GM10248 (cell line): ENCODE results near the gene SOAT2.
"Not testable (repeated sequence)": the region's sequence is repeated elsewhere in the genome, so short reads cannot be mapped to it uniquely, and the experiment has no call there.

ENCODE experiments used
- CTCF ChIA-PET: fragments of 300-600 bp; sonication (Branson Sonifier 250); formaldehyde crosslinking; extraction: SDS; loops from one replicate; lab custom pipeline; 2021; ENCODE audit warnings: antibody characterized with exemption; lab: Yijun Ruan, JAX
- POLR2A ChIA-PET: fragments of 350-650 bp; sonication (Branson Sonifier 250); formaldehyde crosslinking; extraction: SDS; loops from one replicate; lab custom pipeline; 2020; ENCODE audit warnings: antibody characterized with exemption; lab: Yijun Ruan, JAX
- DNase-seq: peaks from one replicate; pipeline ENCODE4 v3.0.0; 2012; ENCODE audit errors: extremely low spot score
- CTCF ChIP-seq: IDR thresholded peaks from 2 replicates; pipeline ENCODE4 v1.5.1; 2012; ENCODE audit warnings: mild to moderate bottlenecking, low read depth; ENCODE audit errors: extremely low read depth, missing control alignments, control extremely low read depth

SOAT2 gene

DNA sequence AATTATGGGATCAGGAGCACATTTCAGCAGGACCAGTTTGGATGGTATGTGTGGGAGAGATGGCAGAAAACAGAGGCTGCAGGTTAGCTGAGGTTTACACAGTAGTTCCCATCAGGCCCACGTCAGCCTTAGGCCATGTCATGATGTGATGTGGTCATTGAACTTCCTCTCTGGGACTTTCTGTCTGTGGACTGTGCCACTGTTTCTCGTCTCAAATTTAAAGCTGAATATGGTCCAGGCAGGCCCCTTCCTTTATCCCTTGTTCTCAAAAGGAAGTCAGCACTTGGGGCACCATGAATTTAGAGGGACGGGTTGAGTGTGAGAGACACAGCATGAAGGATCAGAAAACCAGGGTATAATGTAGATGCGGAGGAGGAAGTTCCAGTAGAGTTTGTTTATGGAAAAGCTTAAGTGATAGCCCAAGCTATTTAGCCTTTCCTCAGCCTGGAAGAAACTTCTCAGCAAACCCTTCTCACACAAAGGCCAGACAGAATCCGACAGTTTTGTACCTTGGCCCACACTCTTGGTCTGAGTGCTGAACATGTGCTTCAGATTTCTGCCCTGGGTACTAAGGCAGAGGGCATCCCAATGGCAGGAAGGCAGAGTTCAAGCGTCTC lies 9.4 kb upstream of the SOAT2 start:
- CTCF ChIA-PET = interaction anchor here (1.4 to 17.2 kb wide), 3 partner anchors 15 to 26 kb away, joined by 3 to 294 read pairs (median 8); partner anchors contain the start of gene SPRYD3
- no peak for DNase-seq
- TF ChIP-seq CTCF = no peak
- POLR2A ChIA-PET = interaction anchor here (0.6 kb wide), 1 partner anchor 800 kb away, joined by 3 read pairs; no protein-coding TSS in a partner anchor

DNA sequence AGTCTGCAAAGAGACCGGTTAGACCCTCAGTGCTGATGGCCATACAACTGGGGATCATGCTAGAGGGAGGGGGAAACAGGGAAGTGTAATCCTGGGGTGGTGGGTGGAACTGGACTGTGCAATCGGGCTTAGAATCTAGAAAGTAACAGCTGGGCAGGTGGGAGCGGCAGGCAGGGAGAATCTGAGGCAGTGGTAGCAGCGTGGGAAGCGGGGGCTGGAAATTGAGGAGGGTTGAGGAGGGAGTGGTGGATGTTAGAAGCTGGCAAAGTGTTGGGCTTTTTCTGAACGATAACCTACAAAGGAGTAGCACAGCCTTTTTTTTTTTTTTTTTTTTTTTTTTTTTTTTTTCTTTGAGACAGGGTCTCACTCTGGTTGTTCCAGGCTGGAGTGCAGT lies 8.9 kb upstream of the SOAT2 start:
- ChIA-PET CTCF (interaction anchor here (0.7 to 17.2 kb wide), 4 partner anchors 15 to 117 kb away, joined by 3 to 294 read pairs (median 6); partner anchors contain the start of gene SPRYD3), POLR2A (no interaction called here)
- DNase-seq = no peak
- TF ChIP-seq CTCF = no peak

DNA sequence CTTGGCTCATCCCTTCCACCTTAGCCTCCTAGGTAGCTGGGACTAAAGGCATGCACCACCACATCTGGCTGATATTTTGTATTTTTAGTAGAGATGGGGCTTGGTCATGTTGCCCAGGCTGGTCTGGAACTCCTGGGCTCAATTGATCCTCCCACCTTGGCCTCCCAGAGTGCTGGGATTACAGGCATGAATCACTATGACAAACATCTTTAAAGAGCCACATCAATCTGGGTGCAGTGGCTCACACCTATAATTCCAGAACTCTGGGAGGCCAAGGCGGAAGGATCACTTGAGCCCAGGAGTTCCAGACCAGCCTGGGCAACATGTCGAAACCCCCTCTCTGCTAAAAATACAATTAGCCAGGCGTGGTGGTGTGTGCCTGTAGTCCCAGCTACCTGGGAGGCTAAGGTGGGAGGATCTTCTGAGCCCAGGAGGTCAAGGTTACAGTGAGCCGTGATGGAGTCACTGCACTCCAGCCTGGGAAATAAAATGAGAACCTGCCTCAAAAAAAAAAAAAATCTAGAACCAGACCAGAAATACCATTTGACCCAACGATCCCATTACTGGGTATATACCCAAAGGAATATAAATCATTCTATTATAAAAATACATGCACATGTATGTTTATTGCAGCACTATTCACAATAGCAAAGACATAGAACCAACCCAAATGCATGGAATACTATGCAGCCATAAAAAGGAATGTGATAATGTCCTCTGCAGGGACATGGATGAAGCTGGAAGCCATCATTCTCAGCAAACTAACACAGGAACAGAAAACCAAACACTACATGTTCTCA lies 8.3 kb upstream of the SOAT2 start:
- CTCF ChIA-PET = interaction anchor here (0.7 to 17.2 kb wide), 4 partner anchors 16 to 116 kb away, joined by 3 to 294 read pairs (median 6); partner anchors contain the start of gene SPRYD3
- POLR2A ChIA-PET = not testable (repeated sequence)

GRCh38 chr12:53095596-53095895 lies 7.7 kb upstream of the SOAT2 start:
- CTCF ChIA-PET = interaction anchor here (2.2 to 17.2 kb wide), 2 partner anchors 17 to 28 kb away, joined by 8 to 294 read pairs; partner anchors contain the start of gene SPRYD3
- POLR2A ChIA-PET = not testable (repeated sequence)

More for the DNA sequence above, 8.3 kb upstream of the SOAT2 start:
- DNase-seq = not testable (repeated sequence)

GRCh38 chr12:53096089-53096741 lies 7.1 kb upstream of the SOAT2 start:
- ChIA-PET POLR2A (no interaction called here), CTCF (interaction anchor here (1.7 to 17.2 kb wide), 4 partner anchors 17 to 64 kb away, joined by 3 to 294 read pairs (median 6); partner anchors contain the start of gene SPRYD3)
- DNase-seq = no peak
- no peak for TF ChIP-seq CTCF

More at GRCh38 chr12:53095596-53095895, 7.7 kb upstream of the SOAT2 start:
- DNase-seq = not testable (repeated sequence)

GRCh38 chr12:53096759-53097158 lies 6.5 kb upstream of the SOAT2 start:
- ChIA-PET CTCF (interaction anchor here (1.7 to 17.2 kb wide), 3 partner anchors 29 to 64 kb away, joined by 3 to 294 read pairs (median 5); no protein-coding TSS in a partner anchor), POLR2A (no interaction called here)
- TF ChIP-seq CTCF = no peak
- DNase-seq = no peak

DNA sequence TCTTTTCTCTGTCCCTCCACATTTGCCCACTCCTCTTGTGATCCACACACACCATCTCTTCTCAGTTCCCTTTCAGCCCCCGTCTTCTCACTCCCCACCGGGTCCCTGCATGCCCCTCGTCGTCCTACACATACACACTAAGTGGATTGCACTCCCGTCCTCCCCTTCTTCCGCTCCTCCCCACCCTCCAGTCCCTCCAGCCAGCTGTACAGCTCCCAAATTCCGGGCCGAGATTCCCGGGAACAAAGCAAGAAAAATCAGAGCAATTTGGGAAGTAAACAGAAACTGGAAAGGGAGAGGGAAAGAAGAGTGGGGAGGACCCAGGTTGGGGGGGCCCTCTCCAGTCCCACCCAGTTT lies 6.1 kb upstream of the SOAT2 start:
- POLR2A ChIA-PET = no interaction called here
- CTCF ChIA-PET = interaction anchor here (1.5 to 17.2 kb wide), 6 partner anchors 11 to 64 kb away, joined by 3 to 294 read pairs (median 15); partner anchors contain the start of gene SPRYD3
- no peak for TF ChIP-seq CTCF
- DNase-seq = no peak
